ENCODE data around the gene REXO2. TPM values are rescaled to one million over a fixed set of nuclear protein-coding genes. Genes with fewer than 3 reads are reported as not detected.
A peak's percentile ranks its signal among the peaks of the same experiment; 100 is the strongest.

Gene REXO2
- polyA plus RNA-seq, 1 experiment: 401 TPM

DNA sequence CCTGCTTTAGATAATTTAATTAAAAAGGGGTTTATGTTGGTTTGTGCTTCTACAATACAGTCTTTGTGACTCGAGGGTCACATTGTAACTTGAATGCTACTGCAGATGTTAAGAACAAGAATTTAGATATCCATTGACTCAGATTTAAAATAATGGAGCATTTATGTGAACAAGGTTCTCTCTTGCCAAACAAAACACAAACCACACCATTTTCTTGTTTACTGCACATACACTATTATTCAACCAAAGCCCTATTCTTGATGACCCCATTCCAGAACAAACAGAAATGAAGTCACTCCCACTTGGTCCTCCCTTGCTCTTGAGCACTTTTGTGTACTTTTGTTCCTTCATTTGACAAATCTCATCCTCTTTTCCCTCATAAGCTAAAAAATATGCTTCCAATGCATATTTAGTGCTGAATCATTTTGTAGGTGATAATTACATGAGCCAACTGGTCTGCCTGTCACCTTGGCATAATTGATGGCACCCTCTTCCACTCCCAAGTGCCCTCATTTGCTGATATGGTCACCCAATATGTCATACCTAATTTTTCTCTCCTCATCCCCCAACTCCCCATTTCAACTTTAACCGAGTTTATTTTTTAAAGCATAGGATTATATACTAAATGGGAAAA, 41.8 kb upstream of the REXO2 start:
- Histone ChIP-seq H3K27me3 (ENCODE audit: control insufficient read depth, insufficient read depth, low read length) (no peaks in the 10 kb centered on the region), H3K4me3 (ENCODE audit: low read depth, low read length) (no peak overlapping the region), H3K27ac (ENCODE audit: low read depth, low read length) (no peak overlapping the region), H3K9me3 (ENCODE audit: control insufficient read depth, insufficient read depth, low read length) (no peaks in the 10 kb centered on the region)
- CTCF ChIA-PET: interaction anchor here (0.9 to 2.2 kb wide), 7 partner anchors 12 to 116 kb away, joined by 3 to 13 read pairs (median 3); no protein-coding TSS in a partner anchor
- TF ChIP-seq CTCF (IDR thresholded peaks at IDR 0.05; ENCODE audit: low read depth, low read length): no peak
- POLR2A ChIA-PET: interaction anchor here (0.6 to 0.7 kb wide), 3 partner anchors 17 to 1302 kb away, joined by 4 to 5 read pairs (median 4); no protein-coding TSS in a partner anchor
- no peak for DNase-seq (ENCODE audit: low read depth, low spot score)

DNA sequence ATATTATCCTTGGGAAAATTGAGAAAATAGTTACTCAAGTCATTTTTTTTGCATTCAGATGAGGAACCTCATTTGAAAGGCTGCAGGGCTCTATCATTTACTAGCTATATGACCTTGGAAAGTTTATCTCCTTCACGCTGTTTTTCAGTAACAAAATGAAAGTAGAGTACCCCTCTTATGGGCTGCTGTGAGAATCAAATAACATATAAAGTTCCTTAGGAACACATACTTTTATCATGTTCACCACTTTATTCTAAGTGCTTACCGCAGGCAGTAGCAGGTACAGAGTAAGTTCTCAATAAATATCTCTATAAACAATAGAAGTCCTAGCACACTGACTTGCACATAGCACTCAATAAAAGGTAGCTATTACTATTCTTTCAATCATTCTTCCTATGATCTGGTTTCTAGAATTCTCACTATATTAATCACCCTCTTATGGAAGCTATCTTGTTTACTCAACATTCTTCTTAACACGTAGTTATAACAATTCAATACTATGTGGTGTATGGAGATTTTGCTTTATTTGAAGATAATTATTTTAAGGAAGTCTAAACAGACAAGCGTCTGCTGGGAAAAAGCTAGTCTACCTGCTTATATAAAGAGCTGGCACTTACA, 40.9 kb upstream of the REXO2 start:
- TF ChIP-seq CTCF (IDR thresholded peaks at IDR 0.05; ENCODE audit: low read depth, low read length): no peak
- Histone ChIP-seq H3K4me3 (ENCODE audit: low read depth, low read length) (peak overlapping the region; percentile 93), H3K27ac (ENCODE audit: low read depth, low read length) (no peak overlapping the region), H3K9me3 (ENCODE audit: control insufficient read depth, insufficient read depth, low read length) (no peaks in the 10 kb centered on the region), H3K27me3 (ENCODE audit: control insufficient read depth, insufficient read depth, low read length) (no peaks in the 10 kb centered on the region)
- POLR2A ChIA-PET: interaction anchor here (0.5 to 1.6 kb wide), 7 partner anchors 18 to 102 kb away, joined by 3 to 6 read pairs (median 4); partner anchors contain the start of genes NNMT and REXO2
- DNase-seq (ENCODE audit: low read depth, low spot score): no peak
- CTCF ChIA-PET: interaction anchor here (0.9 to 2.2 kb wide), 7 partner anchors 13 to 117 kb away, joined by 3 to 13 read pairs (median 3); no protein-coding TSS in a partner anchor

DNA sequence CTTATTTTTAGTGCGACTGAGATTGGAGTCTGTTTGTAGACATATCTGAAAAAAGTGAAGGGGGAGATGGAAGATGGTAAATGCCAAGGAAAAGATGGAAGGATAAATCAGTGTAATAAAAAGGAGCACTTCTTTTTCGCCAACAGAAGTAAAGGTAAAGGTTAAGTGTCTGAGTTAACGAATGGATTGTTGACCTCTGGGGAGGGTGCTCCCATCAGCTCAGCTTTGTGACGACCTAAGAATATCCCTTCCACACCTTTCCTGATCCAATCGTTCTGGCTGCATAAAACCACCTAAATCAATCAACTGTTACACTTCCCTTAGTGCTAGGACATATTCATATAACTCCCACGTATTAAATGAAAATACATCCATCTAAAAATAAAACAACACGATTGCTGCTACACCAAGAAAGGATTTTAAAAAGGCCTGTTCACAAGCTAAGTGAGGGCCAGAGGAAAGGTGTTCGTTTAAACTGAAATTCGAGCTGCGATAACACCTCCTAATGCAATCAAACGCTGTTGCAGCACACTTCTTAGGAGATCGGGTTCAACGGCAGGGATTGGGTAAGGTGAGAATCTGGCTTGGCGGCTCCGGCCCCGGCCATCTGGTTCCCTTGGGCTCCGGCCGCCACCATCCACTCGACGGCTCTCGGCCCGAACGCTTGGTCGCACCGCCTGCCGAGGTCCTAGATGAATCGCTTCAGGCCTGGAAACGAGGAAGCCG, 39.6 kb upstream of the REXO2 start:
- no peak for DNase-seq (ENCODE audit: low read depth, low spot score)
- TF ChIP-seq CTCF (IDR thresholded peaks at IDR 0.05; ENCODE audit: low read depth, low read length): no peak
- Histone ChIP-seq H3K27me3 (ENCODE audit: control insufficient read depth, insufficient read depth, low read length) (no peaks in the 10 kb centered on the region), H3K27ac (ENCODE audit: low read depth, low read length) (peak overlapping the region; percentile 100), H3K4me3 (ENCODE audit: low read depth, low read length) (peak overlapping the region; percentile 93), H3K9me3 (ENCODE audit: control insufficient read depth, insufficient read depth, low read length) (no peaks in the 10 kb centered on the region)
- CTCF ChIA-PET: interaction anchor here (2.2 kb wide), 1 partner anchor 52 kb away, joined by 13 read pairs; no protein-coding TSS in a partner anchor
- POLR2A ChIA-PET: interaction anchor here (1.6 kb wide), 1 partner anchor 40 kb away, joined by 6 read pairs; the partner anchor contains the start of gene REXO2

GRCh38 chr11:114400216-114400914, 38.9 kb upstream of the REXO2 start, which contains the start of the genes C11orf71 and RBM7:
Gene C11orf71, minus strand, starts transcription at chr11:114400511. Its CDS starts 180 bp downstream, at chr11:114400331.
Gene RBM7, plus strand, starts transcription at chr11:114400666. Its CDS starts 6 bp downstream, at chr11:114400672.
- 0 out of 2 replicates have a peak, but pooled peaks have one; percentile 1 for TF ChIP-seq CTCF (IDR thresholded peaks at IDR 0.05; ENCODE audit: low read depth, low read length)

More at GRCh38 chr11:114400216-114400914, 38.9 kb upstream of the REXO2 start, which contains the start of the genes C11orf71 and RBM7:
- Histone ChIP-seq H3K27ac (ENCODE audit: low read depth, low read length) (peak within 1 kb of the TSS; percentile 100), H3K27me3 (ENCODE audit: control insufficient read depth, insufficient read depth, low read length) (no peaks in the 10 kb centered on the region), H3K4me3 (ENCODE audit: low read depth, low read length) (peak within 1 kb of the TSS; percentile 93), H3K9me3 (ENCODE audit: control insufficient read depth, insufficient read depth, low read length) (no peaks in the 10 kb centered on the region)
- peak; percentile 99 for DNase-seq (ENCODE audit: low read depth, low spot score)
- ChIA-PET CTCF (no interaction called here), POLR2A (no interaction called here)
